ENCODE data around the gene MDFI.

MDFI gene

GRCh38 chr6:41674231-41675000, 36.1 kb downstream of the MDFI start:
- no peak for DNase-seq

- DNase-seq, result no peak
Observed at GRCh38 chr6:41675176-41675775, 37.0 kb downstream of the MDFI start.

GRCh38 chr6:41675992-41676391, 37.7 kb downstream of the MDFI start:
- no peak for DNase-seq

- DNase-seq, result peak; percentile 39
Observed at GRCh38 chr6:41676431-41676830, 38.2 kb downstream of the MDFI start.

GRCh38 chr6:41677124-41677921, 39.1 kb downstream of the MDFI start:
- DNase-seq, result no peak

GRCh38 chr6:41678511-41679084, 40.3 kb downstream of the MDFI start:
- no peak for DNase-seq

GRCh38 chr6:41679696-41680095, 41.4 kb downstream of the MDFI start:
- no peak for DNase-seq

GRCh38 chr6:41680182-41680965, 42.1 kb downstream of the MDFI start:
- no peak for DNase-seq

- peak; percentile 69 for DNase-seq
Observed at GRCh38 chr6:41682056-41682477, 43.8 kb downstream of the MDFI start.

- DNase-seq, result no peak
Observed at GRCh38 chr6:41682497-41683272, 44.4 kb downstream of the MDFI start.

GRCh38 chr6:41683273-41683522, 44.9 kb downstream of the MDFI start:
- DNase-seq, result no peak

GRCh38 chr6:41683523-41684310, 45.4 kb downstream of the MDFI start:
- peak; percentile 62 for DNase-seq

- DNase-seq, result no peak
Observed at GRCh38 chr6:41684311-41685180, 46.3 kb downstream of the MDFI start.

- DNase-seq, result no peak
Observed at GRCh38 chr6:41685641-41686380, 47.5 kb downstream of the MDFI start.

GRCh38 chr6:41687501-41688175, 49.4 kb downstream of the MDFI start:
- DNase-seq, result no peak

- no peak for DNase-seq
Observed at GRCh38 chr6:41688256-41688965, 50.1 kb downstream of the MDFI start.

- DNase-seq, result no peak
Observed at GRCh38 chr6:41689171-41690008, 51.1 kb downstream of the MDFI start.

Data from inflammatory macrophage treated with lipopolysaccharide for 4 hours (primary cell).